ENCODE results near the gene NEK11.

NEK11 gene

GRCh38 chr3:131033480-131034080 lies 6.9 kb downstream of the NEK11 start:
- Histone ChIP-seq H3K4me2 (ENCODE audit: low read depth, low read length, poor library complexity, severe bottlenecking) (no peak overlapping the region), H3K79me2 (ENCODE audit: insufficient read depth, low read length) (no peaks in the 10 kb centered on the region), H3K9ac (ENCODE audit: low read depth, low read length, poor library complexity, severe bottlenecking) (no peak overlapping the region), H3F3A (ENCODE audit: low read depth) (no peaks in the 10 kb centered on the region), H3K4me3 (ENCODE audit: low read length, poor library complexity, severe bottlenecking) (no peak overlapping the region), H3K27me3 (ENCODE audit: insufficient read depth, low read length, poor library complexity, severe bottlenecking) (no peaks in the 10 kb centered on the region), H4K20me1 (ENCODE audit: insufficient read depth, low read length, poor library complexity, severe bottlenecking) (no peaks in the 10 kb centered on the region), H3K36me3 (ENCODE audit: insufficient read depth, low read length) (no peaks in the 10 kb centered on the region), H2AFZ (ENCODE audit: low read length) (peak overlapping the region; percentile 13; the same call in 1 of the 2 replicates), H3K4me1 (ENCODE audit: insufficient read depth, low read length, poor library complexity, severe bottlenecking) (no peaks in the 10 kb centered on the region), H3K9me3 (ENCODE audit: insufficient read depth, low read depth, low read length) (no peaks in the 10 kb centered on the region), H3K9me2 (replicated peaks; ENCODE audit: low read depth, low read length) (no peaks in the 10 kb centered on the region)
- TF ChIP-seq EZH2phosphoT487 (IDR thresholded peaks at IDR 0.05; ENCODE audit: borderline replicate concordance) = no peak
- TF ChIP-seq CTCF (conservative IDR thresholded peaks at IDR 0.05; ENCODE audit: low read length) = peak; percentile 83

GRCh38 chr3:131036200-131036816 lies 9.6 kb downstream of the NEK11 start:
- Histone ChIP-seq H3K9ac (ENCODE audit: low read depth, low read length, poor library complexity, severe bottlenecking) (no peak overlapping the region), H3F3A (ENCODE audit: low read depth) (no peaks in the 10 kb centered on the region), H3K4me2 (ENCODE audit: low read depth, low read length, poor library complexity, severe bottlenecking) (no peak overlapping the region), H3K27me3 (ENCODE audit: insufficient read depth, low read length, poor library complexity, severe bottlenecking) (no peaks in the 10 kb centered on the region), H3K4me1 (ENCODE audit: insufficient read depth, low read length, poor library complexity, severe bottlenecking) (peaks cover 11% of the 10 kb centered on the region), H2AFZ (ENCODE audit: low read length) (no peak overlapping the region), H3K79me2 (ENCODE audit: insufficient read depth, low read length) (no peaks in the 10 kb centered on the region), H3K36me3 (ENCODE audit: insufficient read depth, low read length) (no peaks in the 10 kb centered on the region), H3K9me3 (ENCODE audit: insufficient read depth, low read depth, low read length) (no peaks in the 10 kb centered on the region), H4K20me1 (ENCODE audit: insufficient read depth, low read length, poor library complexity, severe bottlenecking) (no peaks in the 10 kb centered on the region), H3K4me3 (ENCODE audit: low read length, poor library complexity, severe bottlenecking) (no peak overlapping the region), H3K9me2 (replicated peaks; ENCODE audit: low read depth, low read length) (no peaks in the 10 kb centered on the region)
- no peak for TF ChIP-seq EZH2phosphoT487 (IDR thresholded peaks at IDR 0.05; ENCODE audit: borderline replicate concordance)
- no peak for TF ChIP-seq CTCF (conservative IDR thresholded peaks at IDR 0.05; ENCODE audit: low read length)

GRCh38 chr3:131036986-131037385 lies 10.3 kb downstream of the NEK11 start:
- no peaks in the 10 kb centered on the region for H3F3A ChIP-seq (ENCODE audit: low read depth)
- no peaks in the 10 kb centered on the region for H3K9me2 ChIP-seq (replicated peaks; ENCODE audit: low read depth, low read length)
- H2AFZ ChIP-seq (ENCODE audit: low read length) = no peak overlapping the region
- no peaks in the 10 kb centered on the region for H4K20me1 ChIP-seq (ENCODE audit: insufficient read depth, low read length, poor library complexity, severe bottlenecking)
- no peaks in the 10 kb centered on the region for H3K9me3 ChIP-seq (ENCODE audit: insufficient read depth, low read depth, low read length)
- H3K4me3 ChIP-seq (ENCODE audit: low read length, poor library complexity, severe bottlenecking) = no peak overlapping the region
- no peak overlapping the region for H3K9ac ChIP-seq (ENCODE audit: low read depth, low read length, poor library complexity, severe bottlenecking)
- no peaks in the 10 kb centered on the region for H3K27me3 ChIP-seq (ENCODE audit: insufficient read depth, low read length, poor library complexity, severe bottlenecking)
- no peak overlapping the region for H3K4me2 ChIP-seq (ENCODE audit: low read depth, low read length, poor library complexity, severe bottlenecking)
- H3K4me1 ChIP-seq (ENCODE audit: insufficient read depth, low read length, poor library complexity, severe bottlenecking) = peaks cover 17% of the 10 kb centered on the region
- H3K79me2 ChIP-seq (ENCODE audit: insufficient read depth, low read length) = no peaks in the 10 kb centered on the region
- H3K36me3 ChIP-seq (ENCODE audit: insufficient read depth, low read length) = no peaks in the 10 kb centered on the region
- TF ChIP-seq CTCF (conservative IDR thresholded peaks at IDR 0.05; ENCODE audit: low read length) (no peak), EZH2phosphoT487 (IDR thresholded peaks at IDR 0.05; ENCODE audit: borderline replicate concordance) (no peak)

All from Loucy (cell line).